NCI-H2029 (cell line): Measurements from ENCODE around the gene TNXB.
A peak's percentile ranks its signal among the peaks of the same experiment; 100 is the strongest.

Source experiments
- DNase-seq: peaks from one replicate; lab custom pipeline; 2025; lab: John Stamatoyannopoulos, UW

Gene TNXB, protein sequence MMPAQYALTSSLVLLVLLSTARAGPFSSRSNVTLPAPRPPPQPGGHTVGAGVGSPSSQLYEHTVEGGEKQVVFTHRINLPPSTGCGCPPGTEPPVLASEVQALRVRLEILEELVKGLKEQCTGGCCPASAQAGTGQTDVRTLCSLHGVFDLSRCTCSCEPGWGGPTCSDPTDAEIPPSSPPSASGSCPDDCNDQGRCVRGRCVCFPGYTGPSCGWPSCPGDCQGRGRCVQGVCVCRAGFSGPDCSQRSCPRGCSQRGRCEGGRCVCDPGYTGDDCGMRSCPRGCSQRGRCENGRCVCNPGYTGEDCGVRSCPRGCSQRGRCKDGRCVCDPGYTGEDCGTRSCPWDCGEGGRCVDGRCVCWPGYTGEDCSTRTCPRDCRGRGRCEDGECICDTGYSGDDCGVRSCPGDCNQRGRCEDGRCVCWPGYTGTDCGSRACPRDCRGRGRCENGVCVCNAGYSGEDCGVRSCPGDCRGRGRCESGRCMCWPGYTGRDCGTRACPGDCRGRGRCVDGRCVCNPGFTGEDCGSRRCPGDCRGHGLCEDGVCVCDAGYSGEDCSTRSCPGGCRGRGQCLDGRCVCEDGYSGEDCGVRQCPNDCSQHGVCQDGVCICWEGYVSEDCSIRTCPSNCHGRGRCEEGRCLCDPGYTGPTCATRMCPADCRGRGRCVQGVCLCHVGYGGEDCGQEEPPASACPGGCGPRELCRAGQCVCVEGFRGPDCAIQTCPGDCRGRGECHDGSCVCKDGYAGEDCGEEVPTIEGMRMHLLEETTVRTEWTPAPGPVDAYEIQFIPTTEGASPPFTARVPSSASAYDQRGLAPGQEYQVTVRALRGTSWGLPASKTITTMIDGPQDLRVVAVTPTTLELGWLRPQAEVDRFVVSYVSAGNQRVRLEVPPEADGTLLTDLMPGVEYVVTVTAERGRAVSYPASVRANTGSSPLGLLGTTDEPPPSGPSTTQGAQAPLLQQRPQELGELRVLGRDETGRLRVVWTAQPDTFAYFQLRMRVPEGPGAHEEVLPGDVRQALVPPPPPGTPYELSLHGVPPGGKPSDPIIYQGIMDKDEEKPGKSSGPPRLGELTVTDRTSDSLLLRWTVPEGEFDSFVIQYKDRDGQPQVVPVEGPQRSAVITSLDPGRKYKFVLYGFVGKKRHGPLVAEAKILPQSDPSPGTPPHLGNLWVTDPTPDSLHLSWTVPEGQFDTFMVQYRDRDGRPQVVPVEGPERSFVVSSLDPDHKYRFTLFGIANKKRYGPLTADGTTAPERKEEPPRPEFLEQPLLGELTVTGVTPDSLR (N-terminal part only)

GRCh38 chr6:32109114-32109764 is at the start of gene TNXB:
TSS of gene TNXB (minus strand) at chr6:32109338. CDS start at chr6:32098198, 11,140 bp downstream.
- no peak for DNase-seq

- DNase-seq: no peak
These were observed 48.9 kb upstream of the TNXB start for GRCh38 chr6:32158052-32158451.

- DNase-seq: no peak
These were observed 47.8 kb upstream of the TNXB start for GRCh38 chr6:32156891-32157290.

GRCh38 chr6:32154514-32155161 is 45.5 kb upstream of the TNXB start:
- peak; percentile 71 for DNase-seq

DNA sequence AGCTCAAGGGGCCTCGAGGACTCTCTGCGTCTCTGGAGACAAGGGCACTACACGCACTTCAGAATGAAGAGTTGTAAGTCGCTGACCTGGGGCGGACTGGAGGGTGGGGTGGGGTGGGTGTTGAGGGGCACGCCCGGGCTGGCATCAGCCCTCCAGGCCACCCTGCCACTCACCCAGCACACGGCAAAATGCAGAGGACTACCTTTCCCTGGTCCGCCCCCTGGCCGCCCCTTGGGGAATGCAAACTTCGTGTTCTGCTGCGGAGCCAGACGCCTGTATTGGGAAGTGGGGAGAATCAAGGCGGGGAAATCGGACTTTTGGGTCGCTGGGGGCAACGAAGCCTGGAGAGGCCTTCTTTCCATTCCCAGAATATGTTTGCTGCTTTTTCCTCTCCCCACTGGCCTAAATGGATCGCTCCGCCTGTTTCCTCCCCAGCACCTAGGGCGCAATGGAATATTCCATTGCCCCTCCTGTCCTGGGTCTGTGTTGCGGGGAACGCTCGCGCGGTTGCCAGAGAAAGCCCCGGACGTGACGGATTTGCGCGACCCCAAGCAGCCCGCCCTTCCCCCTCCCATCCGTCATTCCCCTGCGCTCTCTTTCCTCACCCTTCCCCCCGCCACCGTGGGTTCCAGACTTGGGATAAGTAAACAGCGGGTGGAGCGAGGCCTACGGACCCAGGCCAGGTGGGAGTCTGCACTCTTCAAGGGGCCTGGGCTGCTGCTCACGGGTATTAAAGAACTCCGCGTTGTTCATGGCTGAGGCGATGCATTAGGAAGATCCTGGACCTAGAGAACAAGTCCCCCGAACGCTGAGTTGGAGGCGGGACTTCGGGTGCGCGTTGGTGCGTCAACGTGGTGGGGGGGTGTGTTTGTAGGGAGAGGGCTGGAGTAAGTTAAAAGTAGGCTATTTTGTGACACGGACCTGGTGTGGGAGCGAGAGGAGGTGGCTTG is 44.7 kb upstream of the TNXB start, which contains the start of gene PPT2:
Gene PPT2, plus strand, starts transcription at position 578 of the 950 bp plus-strand sequence. CDS start 454 bp downstream, outside the sequence.
- DNase-seq: peak; percentile 79

GRCh38 chr6:32152769-32153563 is 43.8 kb upstream of the TNXB start:
- no peak for DNase-seq

DNA sequence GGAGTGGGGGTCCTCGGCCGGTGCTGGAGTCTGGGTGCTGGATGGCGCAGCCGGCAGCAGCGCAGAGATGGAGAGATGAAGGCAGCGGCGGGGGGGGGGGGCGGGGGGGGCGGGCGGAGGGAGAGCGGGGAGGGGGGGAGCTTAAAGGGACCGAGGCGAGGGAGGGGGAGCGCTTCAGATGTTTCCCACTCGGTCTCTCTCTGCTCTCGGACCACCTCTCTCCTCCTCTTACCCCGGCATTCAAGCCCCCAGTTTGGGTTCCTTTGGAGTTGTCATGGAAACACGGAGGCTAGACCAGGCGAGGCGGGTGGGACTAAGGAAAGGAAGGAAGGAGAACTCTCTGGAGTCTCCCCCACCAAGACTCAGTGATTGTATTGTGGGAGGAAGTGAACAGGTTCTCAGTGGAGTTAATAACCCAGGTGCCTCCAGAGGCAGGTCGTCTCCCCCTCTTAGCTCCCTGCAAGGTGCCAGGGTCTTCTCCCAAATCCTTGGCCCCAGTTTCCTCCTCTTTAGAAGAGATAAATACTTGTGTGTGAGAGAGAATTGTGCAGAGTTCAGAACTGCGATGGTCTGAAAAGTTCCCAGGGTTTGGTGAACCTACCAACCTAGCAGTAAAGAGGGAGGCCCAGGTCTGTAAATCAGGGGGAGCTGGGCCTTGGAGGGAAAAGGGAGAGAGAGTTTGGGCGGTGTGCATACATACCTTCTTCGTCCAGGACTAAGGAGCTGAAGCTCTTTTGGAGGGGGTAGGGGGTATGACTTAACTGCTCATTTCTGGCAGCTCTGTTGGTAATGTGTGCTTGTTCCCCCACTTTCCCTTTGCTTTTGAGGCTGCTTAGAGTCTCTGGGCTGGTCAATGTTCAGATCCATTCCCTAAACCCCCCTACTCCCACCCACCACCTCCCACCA is 43.0 kb upstream of the TNXB start, which contains the start of gene PRRT1:
Gene PRRT1, minus strand, starts transcription at position 77 of the 906 bp plus-strand sequence. CDS start 112 bp downstream, outside the sequence.
- no peak for DNase-seq

DNA sequence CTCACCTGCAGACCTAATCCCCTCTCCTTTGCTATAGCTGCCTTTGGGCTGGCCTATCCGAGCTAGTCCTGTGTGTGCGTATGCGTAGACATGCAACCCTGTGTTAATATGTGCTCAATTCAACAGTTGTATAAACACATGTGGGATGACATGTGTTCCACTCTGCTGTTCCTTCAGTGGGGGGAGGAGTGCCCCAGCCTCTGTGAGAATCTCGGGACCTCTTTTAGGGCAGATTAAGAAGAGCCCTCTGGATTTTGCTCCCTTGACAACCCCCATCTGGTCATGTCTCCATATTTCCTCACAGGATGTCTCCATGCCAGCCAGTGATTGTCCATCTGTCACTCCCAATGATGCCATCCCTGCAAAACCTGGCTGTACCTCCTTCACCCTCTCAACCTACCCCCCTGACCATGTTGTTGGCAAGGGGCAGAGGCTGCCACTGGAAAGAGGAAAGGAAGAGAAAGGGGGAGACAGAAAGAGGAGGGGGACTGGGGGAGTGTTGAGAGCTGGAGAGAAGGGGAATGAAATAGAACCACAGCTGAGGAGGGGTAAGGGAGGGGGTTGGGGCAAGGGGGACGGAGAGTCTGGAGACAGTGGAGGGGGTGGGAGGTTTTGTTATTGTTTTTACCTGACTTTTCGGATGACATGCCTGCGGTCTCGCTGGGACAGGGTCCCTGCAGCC is 42.2 kb upstream of the TNXB start:
- DNase-seq: no peak

- DNase-seq: no peak
These were observed 41.1 kb upstream of the TNXB start for GRCh38 chr6:32149932-32150870.

DNA sequence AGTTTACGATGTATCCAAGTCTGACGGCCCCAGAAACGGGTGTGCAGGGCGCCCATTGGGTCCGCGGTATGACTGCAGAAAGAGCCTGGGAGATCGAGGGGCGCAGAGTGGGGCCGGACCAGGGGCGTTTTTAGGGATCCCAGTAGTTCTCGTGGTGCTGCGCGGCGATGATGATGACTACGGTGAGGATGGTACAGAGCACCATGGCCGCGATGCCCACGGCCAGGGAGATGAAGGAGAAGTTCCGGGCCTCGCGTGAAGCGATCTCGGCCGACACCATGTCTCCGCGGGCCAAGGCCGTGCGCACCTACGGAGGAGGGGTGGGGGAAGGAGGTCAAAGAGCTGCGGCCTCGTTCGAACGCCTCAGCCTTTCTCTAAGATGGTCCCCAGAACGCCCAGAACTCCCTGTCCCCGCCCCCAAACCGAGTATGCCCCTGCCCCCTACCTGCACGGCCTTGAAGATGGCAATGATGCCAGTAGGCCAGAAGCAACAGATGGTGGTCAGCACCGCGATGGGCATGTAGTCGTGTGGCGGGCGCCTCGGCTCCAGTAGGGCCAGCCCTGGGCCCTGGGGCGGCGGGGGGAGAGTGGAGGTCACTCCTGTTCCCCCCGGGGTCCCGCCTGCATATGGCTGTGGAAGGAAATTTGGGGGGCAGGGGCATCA is 40.1 kb upstream of the TNXB start:
- DNase-seq: no peak

- no peak for DNase-seq
These were observed 39.4 kb upstream of the TNXB start for GRCh38 chr6:32148289-32149091.

GRCh38 chr6:32147401-32148132 is 38.4 kb upstream of the TNXB start:
- no peak for DNase-seq

DNA sequence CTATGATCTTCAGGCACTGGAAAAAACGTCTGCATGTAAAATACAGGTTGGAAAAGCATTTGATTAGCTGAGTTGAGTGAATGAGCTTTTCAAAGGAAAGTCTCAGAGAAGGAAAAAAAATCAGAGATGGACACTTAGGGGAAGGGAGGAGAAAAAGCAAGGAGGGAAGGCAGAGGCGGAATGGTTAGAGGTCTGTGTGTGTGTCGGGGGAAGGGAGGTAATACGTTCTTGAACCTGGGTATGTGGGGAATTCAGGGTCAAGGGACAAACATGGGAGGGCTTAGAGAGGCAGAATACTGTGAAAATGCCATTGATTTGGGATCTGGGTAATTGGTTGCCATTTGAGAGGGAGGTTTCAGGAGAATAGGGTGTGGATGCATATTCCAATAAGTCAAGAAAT is 37.5 kb upstream of the TNXB start:
- no peak for DNase-seq

- DNase-seq: no peak
These were observed 37.1 kb upstream of the TNXB start for GRCh38 chr6:32146287-32146686.
